Measurements from ENCODE around the gene MYRF. TPM values are rescaled to one million over a fixed set of nuclear protein-coding genes. Genes with fewer than 3 reads are reported as not detected.

MYRF gene
- total and polyA plus RNA-seq, 2 donors, result 0.09 to 0.62 TPM

GRCh38 chr11:61716478-61717285, 35.8 kb upstream of the MYRF start:
- Histone ChIP-seq H3K4me3 (ENCODE audit: low read length in 2 of 2) (no peak overlapping the region), H3K36me3 (ENCODE audit: control insufficient read depth in 2 of 2, insufficient read depth in 2 of 2, low read length in 1 of 2) (no peaks in the 10 kb centered on the region), H3K27me3 (ENCODE audit: control insufficient read depth in 2 of 2, insufficient read depth in 1 of 2, low read length in 1 of 2) (peaks cover 0 to 3% of the 10 kb centered on the region in 2 donors), H3K4me1 (ENCODE audit: control insufficient read depth in 2 of 2, insufficient read depth in 2 of 2, low read length in 2 of 2) (peaks cover 0 to 11% of the 10 kb centered on the region in 2 donors), H3K9me3 (ENCODE audit: control insufficient read depth in 2 of 2, insufficient read depth in 1 of 2, low read length in 1 of 2) (no peaks in the 10 kb centered on the region), H3K27ac (ENCODE audit: low read depth in 1 of 2, low read length in 1 of 2) (no peak overlapping the region)
- 88% methylated on average over 13 of the region's 13 CpGs for WGBS
- no peak for DNase-seq (ENCODE audit: low read depth in 6 of 9, low spot score in 9 of 9)

DNA sequence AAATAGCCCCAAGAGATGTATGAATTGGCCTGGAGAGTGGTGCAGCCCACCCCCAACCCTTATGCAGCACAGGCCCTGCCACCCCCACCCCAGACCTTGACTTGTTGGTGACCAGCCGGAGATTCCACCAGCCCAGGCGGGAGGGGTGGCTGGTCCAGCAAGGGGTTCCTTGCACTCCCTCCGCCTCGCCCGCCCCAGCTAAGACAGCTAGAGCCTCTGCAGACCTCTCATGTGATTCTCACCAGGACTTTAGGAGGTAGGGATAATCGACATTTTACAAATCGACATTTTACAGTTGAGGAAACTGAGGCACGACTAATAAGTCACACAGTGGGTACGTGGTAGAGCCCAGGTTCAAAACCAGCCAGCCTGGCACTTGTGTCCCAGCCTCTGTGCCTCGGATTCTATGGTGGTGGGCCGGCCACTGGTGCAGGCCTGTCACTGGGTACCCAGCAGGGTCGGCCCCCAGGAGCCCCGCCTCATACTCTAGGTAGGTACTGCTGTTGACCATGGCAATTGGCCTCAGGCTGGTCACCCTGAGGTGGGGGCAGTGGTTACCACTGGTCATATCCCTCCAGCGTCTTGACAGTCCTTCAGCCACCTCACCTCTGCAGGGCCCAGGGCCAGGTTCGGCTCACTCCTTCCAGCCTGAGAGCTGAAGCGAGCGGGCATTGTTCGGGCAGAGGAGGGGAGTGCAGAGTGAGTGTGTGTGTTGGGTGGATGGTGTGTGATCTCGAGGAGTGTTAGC, 35.0 kb upstream of the MYRF start:
- H3K36me3 ChIP-seq (ENCODE audit: control insufficient read depth in 2 of 2, insufficient read depth in 2 of 2, low read length in 1 of 2), result no peaks in the 10 kb centered on the region
- peaks cover 0 to 11% of the 10 kb centered on the region in 2 donors for H3K4me1 ChIP-seq (ENCODE audit: control insufficient read depth in 2 of 2, insufficient read depth in 2 of 2, low read length in 2 of 2)
- H3K9me3 ChIP-seq (ENCODE audit: control insufficient read depth in 2 of 2, insufficient read depth in 1 of 2, low read length in 1 of 2), result no peaks in the 10 kb centered on the region
- no peak overlapping the region for H3K4me3 ChIP-seq (ENCODE audit: low read length in 2 of 2)
- peaks cover 0 to 3% of the 10 kb centered on the region in 2 donors for H3K27me3 ChIP-seq (ENCODE audit: control insufficient read depth in 2 of 2, insufficient read depth in 1 of 2, low read length in 1 of 2)
- WGBS, result 98% methylated on average over 19 of the region's 19 CpGs
- no peak overlapping the region for H3K27ac ChIP-seq (ENCODE audit: low read depth in 1 of 2, low read length in 1 of 2)
- no peak for DNase-seq (ENCODE audit: low read depth in 6 of 9, low spot score in 9 of 9)

GRCh38 chr11:61718046-61718531, 34.3 kb upstream of the MYRF start:
- H3K9me3 ChIP-seq (ENCODE audit: control insufficient read depth in 2 of 2, insufficient read depth in 1 of 2, low read length in 1 of 2), result no peaks in the 10 kb centered on the region
- H3K36me3 ChIP-seq (ENCODE audit: control insufficient read depth in 2 of 2, insufficient read depth in 2 of 2, low read length in 1 of 2), result no peaks in the 10 kb centered on the region
- WGBS, result 80% methylated on average over 9 of the region's 9 CpGs
- DNase-seq (ENCODE audit: low read depth in 6 of 9, low spot score in 9 of 9), result no peak
- H3K27ac ChIP-seq (ENCODE audit: low read depth in 1 of 2, low read length in 1 of 2), result no peak overlapping the region
- H3K4me1 ChIP-seq (ENCODE audit: control insufficient read depth in 2 of 2, insufficient read depth in 2 of 2, low read length in 2 of 2), result peaks cover 0 to 11% of the 10 kb centered on the region in 2 donors
- no peak overlapping the region for H3K4me3 ChIP-seq (ENCODE audit: low read length in 2 of 2)
- peaks cover 0 to 3% of the 10 kb centered on the region in 2 donors for H3K27me3 ChIP-seq (ENCODE audit: control insufficient read depth in 2 of 2, insufficient read depth in 1 of 2, low read length in 1 of 2)

GRCh38 chr11:61718621-61719302, 33.7 kb upstream of the MYRF start:
- Histone ChIP-seq H3K27me3 (ENCODE audit: control insufficient read depth in 2 of 2, insufficient read depth in 1 of 2, low read length in 1 of 2) (peaks cover 0 to 3% of the 10 kb centered on the region in 2 donors), H3K4me1 (ENCODE audit: control insufficient read depth in 2 of 2, insufficient read depth in 2 of 2, low read length in 2 of 2) (peaks cover 0 to 11% of the 10 kb centered on the region in 2 donors), H3K27ac (ENCODE audit: low read depth in 1 of 2, low read length in 1 of 2) (no peak overlapping the region), H3K4me3 (ENCODE audit: low read length in 2 of 2) (no peak overlapping the region), H3K9me3 (ENCODE audit: control insufficient read depth in 2 of 2, insufficient read depth in 1 of 2, low read length in 1 of 2) (no peaks in the 10 kb centered on the region), H3K36me3 (ENCODE audit: control insufficient read depth in 2 of 2, insufficient read depth in 2 of 2, low read length in 1 of 2) (no peaks in the 10 kb centered on the region)
- 78% methylated on average over 21 of the region's 21 CpGs for WGBS
- no peak for DNase-seq (ENCODE audit: low read depth in 6 of 9, low spot score in 9 of 9)

DNA sequence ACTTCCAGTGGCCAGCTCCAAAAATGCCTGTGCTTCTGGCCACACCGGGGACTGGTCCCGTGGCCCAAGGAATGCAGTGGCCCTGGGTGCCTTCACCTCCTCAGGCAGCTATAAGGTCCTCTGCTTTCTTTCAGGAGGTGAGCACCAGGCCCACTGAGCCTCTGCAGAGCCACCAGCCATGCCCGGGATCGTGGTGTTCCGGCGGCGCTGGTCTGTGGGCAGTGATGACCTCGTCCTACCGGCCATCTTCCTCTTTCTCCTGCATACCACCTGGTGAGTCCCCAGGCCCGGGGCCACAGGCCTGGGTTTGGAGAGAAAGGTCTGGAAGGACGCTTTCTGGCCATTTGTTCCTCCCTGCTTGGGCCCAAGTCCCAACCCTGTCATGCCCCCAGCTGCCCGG, 32.5 kb upstream of the MYRF start:
- peaks cover 0 to 3% of the 10 kb centered on the region in 2 donors for H3K27me3 ChIP-seq (ENCODE audit: control insufficient read depth in 2 of 2, insufficient read depth in 1 of 2, low read length in 1 of 2)
- no peak for DNase-seq (ENCODE audit: low read depth in 6 of 9, low spot score in 9 of 9)
- H3K9me3 ChIP-seq (ENCODE audit: control insufficient read depth in 2 of 2, insufficient read depth in 1 of 2, low read length in 1 of 2), result no peaks in the 10 kb centered on the region
- WGBS, result 92% methylated on average over 12 of the region's 12 CpGs
- H3K27ac ChIP-seq (ENCODE audit: low read depth in 1 of 2, low read length in 1 of 2), result no peak overlapping the region
- H3K4me3 ChIP-seq (ENCODE audit: low read length in 2 of 2), result no peak overlapping the region
- peaks cover 0 to 11% of the 10 kb centered on the region in 2 donors for H3K4me1 ChIP-seq (ENCODE audit: control insufficient read depth in 2 of 2, insufficient read depth in 2 of 2, low read length in 2 of 2)
- H3K36me3 ChIP-seq (ENCODE audit: control insufficient read depth in 2 of 2, insufficient read depth in 2 of 2, low read length in 1 of 2), result no peaks in the 10 kb centered on the region

DNA sequence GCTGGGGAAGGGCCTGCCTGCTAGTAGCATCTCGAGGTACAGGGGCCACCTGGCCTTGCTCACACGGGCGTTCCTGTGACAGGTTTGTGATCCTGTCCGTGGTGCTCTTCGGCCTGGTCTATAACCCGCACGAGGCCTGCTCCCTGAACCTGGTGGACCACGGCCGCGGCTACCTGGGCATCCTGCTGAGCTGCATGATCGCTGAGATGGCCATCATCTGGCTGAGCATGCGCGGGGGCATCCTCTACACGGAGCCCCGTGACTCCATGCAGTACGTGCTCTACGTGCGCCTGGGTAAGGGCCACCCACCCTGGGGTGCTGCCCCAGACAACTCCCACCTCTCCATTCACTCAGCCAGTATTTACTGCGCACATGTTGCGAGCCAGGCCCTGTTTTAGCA, 31.8 kb upstream of the MYRF start:
- H3K9me3 ChIP-seq (ENCODE audit: control insufficient read depth in 2 of 2, insufficient read depth in 1 of 2, low read length in 1 of 2), result no peaks in the 10 kb centered on the region
- H3K36me3 ChIP-seq (ENCODE audit: control insufficient read depth in 2 of 2, insufficient read depth in 2 of 2, low read length in 1 of 2), result no peaks in the 10 kb centered on the region
- H3K27ac ChIP-seq (ENCODE audit: low read depth in 1 of 2, low read length in 1 of 2), result no peak overlapping the region
- H3K4me1 ChIP-seq (ENCODE audit: control insufficient read depth in 2 of 2, insufficient read depth in 2 of 2, low read length in 2 of 2), result peaks cover 0 to 11% of the 10 kb centered on the region in 2 donors
- no peak overlapping the region for H3K4me3 ChIP-seq (ENCODE audit: low read length in 2 of 2)
- DNase-seq (ENCODE audit: low read depth in 6 of 9, low spot score in 9 of 9), result no peak
- H3K27me3 ChIP-seq (ENCODE audit: control insufficient read depth in 2 of 2, insufficient read depth in 1 of 2, low read length in 1 of 2), result peaks cover 0 to 3% of the 10 kb centered on the region in 2 donors
- WGBS, result 98% methylated on average over 20 of the region's 20 CpGs

DNA sequence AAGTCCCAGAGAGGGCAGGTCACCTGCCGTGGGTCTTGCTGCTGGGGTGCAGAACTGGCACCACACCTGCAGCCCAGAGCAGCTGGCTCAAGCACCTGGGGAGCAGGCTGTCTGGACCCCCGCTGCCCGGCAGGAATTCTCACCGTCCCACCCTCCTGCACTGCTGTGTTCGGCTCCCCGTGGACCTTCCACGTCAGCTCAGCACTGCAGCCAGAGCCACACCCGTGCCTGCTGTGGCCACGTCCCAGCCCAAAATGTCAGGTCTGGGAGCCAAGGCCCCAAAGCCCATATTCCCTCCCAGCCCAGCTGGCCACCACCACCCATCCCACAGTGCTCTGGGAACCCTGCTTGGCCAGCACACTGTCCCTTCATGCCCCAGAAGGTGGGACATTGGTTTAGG, 28.0 kb upstream of the MYRF start:
- 96% methylated on average over 9 of the region's 9 CpGs for WGBS
- Histone ChIP-seq H3K36me3 (ENCODE audit: control insufficient read depth in 2 of 2, insufficient read depth in 2 of 2, low read length in 1 of 2) (no peaks in the 10 kb centered on the region), H3K4me3 (ENCODE audit: low read length in 2 of 2) (no peak overlapping the region), H3K27ac (ENCODE audit: low read depth in 1 of 2, low read length in 1 of 2) (no peak overlapping the region), H3K9me3 (ENCODE audit: control insufficient read depth in 2 of 2, insufficient read depth in 1 of 2, low read length in 1 of 2) (no peaks in the 10 kb centered on the region), H3K27me3 (ENCODE audit: control insufficient read depth in 2 of 2, insufficient read depth in 1 of 2, low read length in 1 of 2) (no peaks in the 10 kb centered on the region), H3K4me1 (ENCODE audit: control insufficient read depth in 2 of 2, insufficient read depth in 2 of 2, low read length in 2 of 2) (no peaks in the 10 kb centered on the region)
- DNase-seq (ENCODE audit: low read depth in 6 of 9, low spot score in 9 of 9), result no peak

GRCh38 chr11:61725781-61726231, 26.6 kb upstream of the MYRF start:
- Histone ChIP-seq H3K4me1 (ENCODE audit: control insufficient read depth in 2 of 2, insufficient read depth in 2 of 2, low read length in 2 of 2) (no peaks in the 10 kb centered on the region), H3K36me3 (ENCODE audit: control insufficient read depth in 2 of 2, insufficient read depth in 2 of 2, low read length in 1 of 2) (no peaks in the 10 kb centered on the region), H3K27me3 (ENCODE audit: control insufficient read depth in 2 of 2, insufficient read depth in 1 of 2, low read length in 1 of 2) (no peaks in the 10 kb centered on the region), H3K27ac (ENCODE audit: low read depth in 1 of 2, low read length in 1 of 2) (no peak overlapping the region), H3K9me3 (ENCODE audit: control insufficient read depth in 2 of 2, insufficient read depth in 1 of 2, low read length in 1 of 2) (no peaks in the 10 kb centered on the region), H3K4me3 (ENCODE audit: low read length in 2 of 2) (no peak overlapping the region)
- 94% methylated on average over 12 of the region's 12 CpGs for WGBS
- DNase-seq (ENCODE audit: low read depth in 6 of 9, low spot score in 9 of 9), result no peak
